H1 (cell line): ENCODE data around the gene THADA.

ENCODE experiments used
- CEBPB ChIP-seq: IDR thresholded peaks from 2 replicates; pipeline ENCODE4 v1.6.1; 2012; ENCODE audit warnings: low read depth, low read length
- EZH2 ChIP-seq: fragments of 200-600 bp; sonication (generic); IDR thresholded peaks from 2 replicates; pipeline ENCODE4 v1.7.1; 2012; ENCODE audit warnings: low read depth, mild to moderate bottlenecking, moderate library complexity, low read length, inconsistent platforms; ENCODE audit not compliant: severe bottlenecking
- HDAC2 ChIP-seq, 2 experiments: fragments of 300-600 bp in 1 of 2; sonication (generic) in 1 of 2; IDR thresholded peaks; 2 replicates each; pipeline ENCODE4 v1.6.1; 2011 to 2012; ENCODE audit warnings: low read depth in 2 of 2, low read length in 2 of 2, mild to moderate bottlenecking in 2 of 2, moderate library complexity in 2 of 2, borderline replicate concordance in 1 of 2, inconsistent platforms in 1 of 2
- JUND ChIP-seq: IDR thresholded peaks from 2 replicates; pipeline ENCODE4 v1.6.1; 2011; ENCODE audit warnings: mild to moderate bottlenecking, improper control_type of control experiment, low read length
- MAFK ChIP-seq: IDR thresholded peaks from 2 replicates; pipeline ENCODE4 v1.6.1; 2012; ENCODE audit warnings: low read depth, mild to moderate bottlenecking, improper control_type of control experiment, low read length
- PHF8 ChIP-seq: fragments of 200-600 bp; sonication (generic); conservative IDR thresholded peaks from 2 replicates; pipeline ENCODE4 v1.7.1; 2012; ENCODE audit warnings: low read depth, mild to moderate bottlenecking, inconsistent platforms, low read length, moderate library complexity
- POLR2AphosphoS5 ChIP-seq: IDR thresholded peaks from 2 replicates; pipeline ENCODE4 v1.6.1; 2011; ENCODE audit warnings: low read depth, low read length
- RAD21 ChIP-seq, 2 experiments: IDR thresholded peaks in 1 of 2; conservative IDR thresholded peaks in 1 of 2; 2 replicates each; pipeline ENCODE4 v1.6.1; 2011; ENCODE audit warnings: low read depth in 2 of 2, low read length in 2 of 2, improper control_type of control experiment in 1 of 2, inconsistent platforms in 1 of 2, mild to moderate bottlenecking in 1 of 2, moderate library complexity in 1 of 2
- TAF1 ChIP-seq: IDR thresholded peaks from 2 replicates; pipeline ENCODE4 v1.6.1; 2011; ENCODE audit warnings: mild to moderate bottlenecking, low read depth, low read length
- TF ChIP-seq, protein P1 (sequence below), 3 experiments: IDR thresholded peaks; 1 replicate in 2 of 3; 2 replicates in 1 of 3; pipeline versions ENCODE4 v1.5.1 to v1.6.1; 2011; ENCODE audit warnings: low read length in 3 of 3, mild to moderate bottlenecking in 3 of 3, inconsistent platforms in 2 of 3, low read depth in 1 of 3, moderate library complexity in 1 of 3; ENCODE audit not compliant: insufficient read depth in 1 of 3; ENCODE audit errors: control extremely low read depth in 1 of 3

DNA sequence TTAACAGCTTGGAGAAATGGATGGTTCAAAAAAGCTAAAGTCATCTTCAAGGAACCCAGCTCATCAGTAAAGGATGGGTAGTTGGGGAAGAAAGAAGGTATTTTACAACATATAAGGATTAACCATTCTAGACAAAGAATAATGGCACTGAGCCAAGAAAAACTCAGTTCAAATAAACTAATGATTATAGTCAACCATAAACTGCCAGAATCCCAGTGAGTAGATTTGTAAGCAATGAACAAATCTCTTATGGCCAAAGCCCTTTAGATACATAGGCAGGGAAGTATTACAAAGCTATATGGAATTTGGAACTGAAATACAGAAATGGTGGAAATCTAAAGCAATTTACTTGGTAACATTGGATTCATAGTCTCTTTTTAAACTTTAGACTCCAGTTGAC lies 277.0 kb downstream of the THADA start:
- TF ChIP-seq JUND (no peak), PHF8 (no peak), POLR2AphosphoS5 (no peak), MAFK (no peak), EZH2 (no peak), CEBPB (no peak), TAF1 (no peak), RAD21 (IDR thresholded peaks at IDR 0.05 in 1 of 2, conservative IDR thresholded peaks at IDR 0.05 in 1 of 2; ENCODE audit: low read depth in 2 of 2, low read length in 2 of 2) (no peak), HDAC2 (IDR thresholded peaks at IDR 0.05; ENCODE audit: borderline replicate concordance in 1 of 2, low read depth in 2 of 2, low read length in 2 of 2) (no peak)
- TF ChIP-seq, protein P1, sequence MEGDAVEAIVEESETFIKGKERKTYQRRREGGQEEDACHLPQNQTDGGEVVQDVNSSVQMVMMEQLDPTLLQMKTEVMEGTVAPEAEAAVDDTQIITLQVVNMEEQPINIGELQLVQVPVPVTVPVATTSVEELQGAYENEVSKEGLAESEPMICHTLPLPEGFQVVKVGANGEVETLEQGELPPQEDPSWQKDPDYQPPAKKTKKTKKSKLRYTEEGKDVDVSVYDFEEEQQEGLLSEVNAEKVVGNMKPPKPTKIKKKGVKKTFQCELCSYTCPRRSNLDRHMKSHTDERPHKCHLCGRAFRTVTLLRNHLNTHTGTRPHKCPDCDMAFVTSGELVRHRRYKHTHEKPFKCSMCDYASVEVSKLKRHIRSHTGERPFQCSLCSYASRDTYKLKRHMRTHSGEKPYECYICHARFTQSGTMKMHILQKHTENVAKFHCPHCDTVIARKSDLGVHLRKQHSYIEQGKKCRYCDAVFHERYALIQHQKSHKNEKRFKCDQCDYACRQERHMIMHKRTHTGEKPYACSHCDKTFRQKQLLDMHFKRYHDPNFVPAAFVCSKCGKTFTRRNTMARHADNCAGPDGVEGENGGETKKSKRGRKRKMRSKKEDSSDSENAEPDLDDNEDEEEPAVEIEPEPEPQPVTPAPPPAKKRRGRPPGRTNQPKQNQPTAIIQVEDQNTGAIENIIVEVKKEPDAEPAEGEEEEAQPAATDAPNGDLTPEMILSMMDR (IDR thresholded peaks at IDR 0.05; ENCODE audit: control extremely low read depth in 1 of 3, insufficient read depth in 1 of 3, low read depth in 1 of 3, low read length in 3 of 3), result no peak
